ENCODE results near the gene CFLAR. TPM values are rescaled to one million over a fixed set of nuclear protein-coding genes. Genes with fewer than 3 reads are reported as not detected.

Gene CFLAR
- total and polyA plus RNA-seq, 2 of the 4 experiments (the other 2 are of a cell fraction), result 29.2 to 59.9 TPM

DNA sequence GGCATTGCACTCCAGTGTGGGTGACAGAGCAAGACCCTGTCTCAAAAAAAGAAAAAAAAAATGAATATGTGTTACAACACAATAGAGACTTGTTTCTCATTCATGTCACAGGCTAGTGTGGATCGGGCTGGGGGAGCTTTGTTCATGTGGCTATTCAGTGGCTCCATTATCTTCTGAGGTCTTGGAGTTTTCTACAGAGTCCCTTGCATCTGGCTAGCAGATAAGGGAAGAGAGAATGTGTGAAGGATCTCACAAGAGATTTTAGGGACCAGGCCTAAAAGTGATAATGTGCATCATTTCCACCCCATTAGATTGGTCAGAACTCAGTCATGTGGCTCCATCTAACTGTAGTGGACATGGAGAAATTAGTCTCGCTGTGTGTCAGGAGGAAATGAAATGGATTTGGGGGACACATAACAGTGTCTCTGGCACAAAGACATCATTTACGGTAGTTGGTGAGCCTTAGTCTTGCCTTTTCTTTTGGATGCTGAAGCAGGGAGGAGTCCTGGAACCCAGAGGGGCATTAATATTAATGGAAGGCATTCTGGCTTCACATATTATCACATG lies 34.6 kb downstream of the CFLAR start:
- peak overlapping the region; percentile 11; the same call in 1 of the 2 replicates for H3K4me2 ChIP-seq (ENCODE audit: low read depth, low read length)
- H4K5ac ChIP-seq (ENCODE audit: low read depth, low read length), result peak overlapping the region; percentile 84
- H2BK5ac ChIP-seq (ENCODE audit: low read depth, low read length, poor library complexity, severe bottlenecking), result peak overlapping the region; percentile 99
- H3K18ac ChIP-seq (ENCODE audit: low read depth, low read length), result peak overlapping the region; percentile 90
- H3K36me3 ChIP-seq (ENCODE audit: control insufficient read depth, insufficient read depth, low read length), result peaks cover 23% of the 10 kb centered on the region
- H3K79me1 ChIP-seq (ENCODE audit: low read depth in 1 of 2, low read length in 2 of 2), result peaks cover 12 to 44% of the 10 kb centered on the region in 2 experiments
- WGBS, 2 experiments (ENCODE audit: extremely low coverage in 2 of 2, insufficient read length in 1 of 2), result 100% methylated on average over 1 of the region's 3 CpGs; no CpG with 5 or more reads in 1 of the 2 experiments
- H3K4ac ChIP-seq (ENCODE audit: low read depth, low read length), result peak overlapping the region; percentile 98
- POLR2A ChIA-PET (ENCODE audit: unreplicated experiment), result interaction anchor here (0.7 kb wide), 1 partner anchor 301 kb away, joined by 3 read pairs; the partner anchor contains the start of genes STRADB and TRAK2
- H3K27me3 ChIP-seq (ENCODE audit: control insufficient read depth, insufficient read depth, low read length), result no peaks in the 10 kb centered on the region
- H3K27ac ChIP-seq (ENCODE audit: insufficient read depth, low read length), result peak overlapping the region; percentile 51
- H2BK120ac ChIP-seq (ENCODE audit: low read depth, low read length), result peak overlapping the region; percentile 98
- H3K4me1 ChIP-seq (ENCODE audit: control insufficient read depth, insufficient read depth, low read length), result peaks cover 19% of the 10 kb centered on the region
- in situ Hi-C loops (cut with MboI; ENCODE audit: low sequenced_read_pairs) (no loop called here), intact Hi-C loops (cut with micrococcal nuclease) (no loop called here), dilution Hi-C loops (cut with HindIII; ENCODE audit: low sequenced_read_pairs, unreplicated experiment) (no loop called here)
- TSS peak; percentile 82 for BruUV-seq (replicated peaks)
- H3K9me3 ChIP-seq (ENCODE audit: control insufficient read depth, insufficient read depth, low read length), result no peaks in the 10 kb centered on the region
- H3K9me1 ChIP-seq (ENCODE audit: insufficient read depth, low read length), result peaks cover 20% of the 10 kb centered on the region; the same call in 1 of the 2 replicates
- peak overlapping the region; percentile 95 for H3K56ac ChIP-seq (ENCODE audit: extremely low read depth, insufficient read depth, low read length)
- peak overlapping the region; percentile 94 for H2BK15ac ChIP-seq (ENCODE audit: low read depth, low read length)
- peak overlapping the region; percentile 78 for H3K14ac ChIP-seq (replicated peaks; ENCODE audit: low read depth, low read length)
- peak overlapping the region; percentile 98 for H3K23ac ChIP-seq (ENCODE audit: low read depth, low read length)
- peak overlapping the region; percentile 98 for H2BK20ac ChIP-seq (ENCODE audit: low read depth, low read length)
- peak overlapping the region; percentile 83 to 98 for H4K8ac ChIP-seq (ENCODE audit: low read depth in 2 of 2, low read length in 2 of 2)
- ATAC-seq (ENCODE audit: low read depth) (no peak), DNase-seq (no peak)
- H4K20me1 ChIP-seq (ENCODE audit: insufficient read depth, low read length), result no peaks in the 10 kb centered on the region
- no peak for TF ChIP-seq MXI1 (IDR thresholded peaks at IDR 0.05; ENCODE audit: borderline replicate concordance, low read depth, low read length)
- no peak for TF ChIP-seq BHLHE40 (IDR thresholded peaks at IDR 0.05; ENCODE audit: low read depth, low read length)
- no peak for TF ChIP-seq RFX5 (IDR thresholded peaks at IDR 0.05; ENCODE audit: low read depth, low read length)
- no peak for TF ChIP-seq POLR2A (IDR thresholded peaks at IDR 0.05; ENCODE audit: low read depth, low read length)
- TF ChIP-seq NFE2L2 (IDR thresholded peaks at IDR 0.05; ENCODE audit: low read depth, low read length), result no peak
- TF ChIP-seq SMC3 (IDR thresholded peaks at IDR 0.05; ENCODE audit: low read depth, low read length), result no peak
- TF ChIP-seq, protein P1, sequence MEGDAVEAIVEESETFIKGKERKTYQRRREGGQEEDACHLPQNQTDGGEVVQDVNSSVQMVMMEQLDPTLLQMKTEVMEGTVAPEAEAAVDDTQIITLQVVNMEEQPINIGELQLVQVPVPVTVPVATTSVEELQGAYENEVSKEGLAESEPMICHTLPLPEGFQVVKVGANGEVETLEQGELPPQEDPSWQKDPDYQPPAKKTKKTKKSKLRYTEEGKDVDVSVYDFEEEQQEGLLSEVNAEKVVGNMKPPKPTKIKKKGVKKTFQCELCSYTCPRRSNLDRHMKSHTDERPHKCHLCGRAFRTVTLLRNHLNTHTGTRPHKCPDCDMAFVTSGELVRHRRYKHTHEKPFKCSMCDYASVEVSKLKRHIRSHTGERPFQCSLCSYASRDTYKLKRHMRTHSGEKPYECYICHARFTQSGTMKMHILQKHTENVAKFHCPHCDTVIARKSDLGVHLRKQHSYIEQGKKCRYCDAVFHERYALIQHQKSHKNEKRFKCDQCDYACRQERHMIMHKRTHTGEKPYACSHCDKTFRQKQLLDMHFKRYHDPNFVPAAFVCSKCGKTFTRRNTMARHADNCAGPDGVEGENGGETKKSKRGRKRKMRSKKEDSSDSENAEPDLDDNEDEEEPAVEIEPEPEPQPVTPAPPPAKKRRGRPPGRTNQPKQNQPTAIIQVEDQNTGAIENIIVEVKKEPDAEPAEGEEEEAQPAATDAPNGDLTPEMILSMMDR (conservative IDR thresholded peaks at IDR 0.05; ENCODE audit: low read depth, low read length), result no peak
- TF ChIP-seq, protein P2, sequence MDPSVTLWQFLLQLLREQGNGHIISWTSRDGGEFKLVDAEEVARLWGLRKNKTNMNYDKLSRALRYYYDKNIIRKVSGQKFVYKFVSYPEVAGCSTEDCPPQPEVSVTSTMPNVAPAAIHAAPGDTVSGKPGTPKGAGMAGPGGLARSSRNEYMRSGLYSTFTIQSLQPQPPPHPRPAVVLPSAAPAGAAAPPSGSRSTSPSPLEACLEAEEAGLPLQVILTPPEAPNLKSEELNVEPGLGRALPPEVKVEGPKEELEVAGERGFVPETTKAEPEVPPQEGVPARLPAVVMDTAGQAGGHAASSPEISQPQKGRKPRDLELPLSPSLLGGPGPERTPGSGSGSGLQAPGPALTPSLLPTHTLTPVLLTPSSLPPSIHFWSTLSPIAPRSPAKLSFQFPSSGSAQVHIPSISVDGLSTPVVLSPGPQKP (IDR thresholded peaks at IDR 0.05; ENCODE audit: borderline replicate concordance, low read depth, low read length), result no peak
- TF ChIP-seq RAD21 (IDR thresholded peaks at IDR 0.05; ENCODE audit: low read length), result no peak
- no peak for TF ChIP-seq MAZ (IDR thresholded peaks at IDR 0.05; ENCODE audit: borderline replicate concordance, low read depth, low read length)
- no peak for TF ChIP-seq CHD1 (IDR thresholded peaks at IDR 0.05; ENCODE audit: low read depth, low read length)
- peak overlapping the region; percentile 56; the same call in 1 of the 2 replicates for H3K9ac ChIP-seq (ENCODE audit: low read depth, low read length)
- H3K4me3 ChIP-seq (ENCODE audit: insufficient read depth, low read depth, low read length), result no peak overlapping the region
- H2AK9ac ChIP-seq (replicated peaks; ENCODE audit: low read depth, low read length, poor library complexity), result peak overlapping the region; percentile 86
- peak overlapping the region; percentile 99 for H2AK5ac ChIP-seq (ENCODE audit: low read depth, low read length)
- peak overlapping the region; percentile 94 for H4K91ac ChIP-seq (ENCODE audit: insufficient read depth, low read depth, low read length)
- H2AFZ ChIP-seq (replicated peaks; ENCODE audit: low read length, poor library complexity), result no peak overlapping the region
- CTCF ChIA-PET, result no interaction called here

Data from IMR-90 (cell line).